ENCODE measurements around the gene RPH3AL.

Gene RPH3AL

DNA sequence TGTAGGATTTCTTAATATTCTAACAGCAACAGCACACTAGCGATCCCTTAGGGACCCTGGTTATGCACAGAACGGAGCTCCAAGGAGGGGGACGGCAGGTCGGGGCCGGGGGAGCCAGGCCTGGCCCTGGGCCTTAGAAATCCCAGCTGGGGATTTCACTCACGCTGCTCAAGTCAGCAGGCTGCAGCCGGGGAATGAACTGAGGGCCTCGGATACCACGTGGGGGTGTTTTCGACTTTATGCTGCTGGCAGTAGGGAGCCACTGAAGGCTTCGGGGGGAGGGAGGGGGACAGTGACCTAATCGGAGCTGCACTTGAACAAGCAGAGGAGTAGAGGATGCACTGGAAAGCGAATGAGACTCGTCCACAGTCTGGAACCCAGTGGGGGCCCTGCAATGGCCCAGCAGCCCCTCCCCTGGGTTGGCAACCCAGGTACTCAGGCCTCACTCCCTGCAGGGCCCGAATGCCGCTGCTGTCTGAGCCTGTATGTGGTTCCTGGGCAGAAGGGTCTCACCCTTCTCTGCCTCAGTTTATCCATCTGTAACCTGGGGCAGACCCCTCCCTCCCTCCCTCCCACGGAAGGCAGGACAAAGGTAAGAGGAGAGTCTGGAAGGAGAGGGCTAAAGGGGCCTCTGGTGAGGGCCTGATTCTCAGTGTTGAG is 53.7 kb downstream of the RPH3AL start:
- no peak for DNase-seq

DNA sequence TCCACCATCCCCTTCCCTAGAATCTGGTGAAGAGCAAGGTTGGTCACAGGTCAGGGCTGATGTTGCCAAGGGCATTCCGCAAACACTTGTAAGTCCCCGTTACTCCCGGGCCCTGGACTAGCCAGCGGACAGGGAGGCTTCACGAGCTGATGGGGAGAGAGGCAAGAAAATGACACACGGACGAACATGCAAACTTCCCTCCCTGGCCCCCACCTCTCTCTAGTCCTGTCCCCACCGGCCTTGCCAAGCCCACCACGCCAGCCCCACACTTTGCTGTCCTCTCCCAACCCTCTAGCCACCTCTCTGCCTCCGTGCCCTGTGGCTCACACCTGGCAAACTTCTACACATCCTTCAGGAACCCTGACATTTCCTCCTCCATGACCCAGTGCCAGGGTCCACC is 54.8 kb downstream of the RPH3AL start:
- DNase-seq: no peak

DNA sequence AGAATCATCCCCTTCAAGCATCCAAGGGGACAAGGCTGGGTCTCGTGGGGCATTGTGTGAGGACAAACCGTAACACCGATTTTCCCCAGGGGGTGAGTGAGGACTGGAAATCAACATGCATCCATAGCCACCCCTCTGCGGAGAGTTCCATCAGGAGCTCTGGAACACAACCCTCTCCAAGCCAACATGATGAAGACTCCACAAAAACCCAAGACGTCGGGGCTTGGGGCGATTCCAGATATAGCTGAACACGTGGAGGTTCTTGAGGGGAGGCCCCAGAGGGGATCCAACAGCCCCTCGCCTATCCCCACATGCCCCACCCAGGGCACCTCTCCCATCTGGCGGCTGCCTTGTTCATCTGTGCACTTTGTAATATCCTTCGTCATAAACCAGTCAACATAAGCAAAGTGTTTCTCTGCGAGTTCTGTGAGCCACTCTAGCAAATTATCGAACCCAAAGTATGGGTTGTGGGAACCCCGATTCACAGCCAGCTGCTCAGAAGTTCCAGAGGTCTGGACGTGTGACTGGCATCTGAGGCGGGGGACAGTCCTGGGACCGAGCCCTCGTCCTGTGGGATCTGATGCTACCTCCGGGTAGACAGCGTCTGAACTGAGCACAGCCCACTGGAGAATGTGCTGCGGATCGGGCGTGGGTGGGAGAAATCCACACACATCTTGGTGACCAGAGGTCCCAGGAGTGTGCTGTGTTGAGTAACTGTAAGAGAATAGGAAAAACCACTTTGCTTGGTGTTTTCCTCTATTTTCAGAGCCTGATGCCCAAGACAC is 55.5 kb downstream of the RPH3AL start:
- no peak for DNase-seq

DNA sequence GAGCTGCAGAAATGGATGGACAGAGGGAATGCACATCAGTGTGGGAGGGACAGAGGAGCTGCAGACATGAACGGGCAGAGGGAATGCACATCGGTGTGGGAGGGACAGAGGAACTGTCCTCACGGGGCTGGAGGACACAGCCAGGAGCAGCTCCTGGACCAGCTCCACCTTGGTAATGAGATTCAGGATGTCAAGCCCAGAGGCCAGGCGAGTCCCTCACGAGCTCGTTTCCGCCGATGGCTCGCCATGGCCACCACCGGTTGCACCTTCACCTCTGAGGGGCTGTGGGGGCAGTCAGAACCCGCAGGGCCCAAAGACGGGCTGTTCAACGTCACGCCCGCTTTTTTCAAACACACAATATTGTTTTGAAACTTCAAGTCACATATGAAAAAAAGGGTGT is 56.2 kb downstream of the RPH3AL start:
- no peak for DNase-seq

DNA sequence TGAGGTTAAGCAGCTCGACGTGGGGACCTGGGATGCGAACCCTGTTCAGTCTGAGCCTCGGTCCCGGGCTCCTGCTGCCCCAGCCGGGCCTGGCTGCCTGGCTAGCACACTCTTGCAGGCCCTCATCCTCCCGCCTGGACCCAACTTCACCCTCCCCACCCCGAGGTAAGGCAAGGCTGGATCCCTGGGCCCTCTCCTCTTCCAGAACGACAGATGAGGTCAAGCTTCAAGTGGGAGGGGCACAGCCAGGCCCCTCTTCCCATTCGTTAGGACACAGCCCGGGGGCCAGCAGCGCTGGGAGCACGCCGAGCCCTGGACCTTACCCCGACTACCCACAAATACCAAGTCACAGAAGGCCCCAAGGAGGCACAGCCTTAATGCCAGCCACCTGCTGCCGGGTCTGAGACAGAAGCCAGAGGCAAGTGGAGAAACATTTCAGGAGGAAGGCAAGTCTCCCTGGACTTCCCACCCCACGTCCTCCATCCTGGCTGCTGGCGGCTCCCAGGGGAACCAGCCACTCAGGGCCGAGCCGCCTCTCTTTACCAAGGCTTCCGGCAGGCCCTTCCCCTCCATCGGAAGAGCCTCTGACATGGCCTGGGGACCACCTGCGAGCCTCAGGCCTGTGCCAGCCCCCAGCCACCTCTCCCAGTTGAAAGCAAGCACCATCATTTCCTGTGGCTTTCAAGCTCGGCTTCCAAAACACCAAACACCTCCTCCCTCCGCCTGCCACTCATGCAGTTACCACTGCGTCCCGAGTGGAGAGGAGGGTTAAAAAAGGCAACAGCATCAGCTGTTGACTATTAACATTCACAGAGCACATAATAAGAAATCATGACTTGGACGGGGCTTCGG is 59.9 kb downstream of the RPH3AL start:
- no peak for DNase-seq

DNA sequence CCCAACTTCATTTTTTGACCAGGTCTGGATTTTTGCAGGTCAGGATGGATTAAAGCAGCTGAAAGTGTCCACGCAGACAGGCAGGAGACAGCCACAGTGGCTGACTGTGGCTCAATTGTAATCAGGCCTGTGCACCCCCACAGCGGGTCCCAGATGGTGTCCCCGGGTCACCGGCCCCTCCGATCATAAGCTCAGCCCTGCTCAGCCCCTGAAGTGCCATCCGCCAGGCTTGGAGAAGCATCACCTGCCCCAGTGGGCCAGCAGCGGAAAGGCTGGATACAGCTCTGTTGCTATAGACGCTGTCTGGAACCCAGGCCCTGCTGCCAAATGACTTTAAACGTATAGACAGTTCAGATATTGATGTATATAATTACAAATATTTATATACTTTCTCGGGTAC is 60.6 kb downstream of the RPH3AL start:
- DNase-seq: no peak

DNA sequence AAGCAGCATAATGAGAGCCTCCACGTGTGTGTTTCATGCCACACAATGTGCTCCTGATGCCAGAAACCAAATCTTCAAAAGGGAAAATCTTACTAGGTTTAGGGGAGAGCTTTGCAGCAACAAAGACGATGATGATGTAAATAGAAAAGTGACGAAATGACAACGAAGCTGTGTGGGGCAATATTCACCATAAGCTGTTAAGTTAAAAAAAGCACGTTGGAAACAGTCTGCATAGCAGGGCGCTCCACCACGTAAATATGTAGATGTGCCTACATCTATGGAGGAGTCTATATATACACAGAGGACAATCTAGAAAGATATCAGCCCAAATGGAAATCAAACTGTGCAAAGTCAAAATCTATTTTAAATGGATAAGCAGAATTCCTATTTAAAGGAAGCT is 61.0 kb downstream of the RPH3AL start:
- no peak for DNase-seq

DNA sequence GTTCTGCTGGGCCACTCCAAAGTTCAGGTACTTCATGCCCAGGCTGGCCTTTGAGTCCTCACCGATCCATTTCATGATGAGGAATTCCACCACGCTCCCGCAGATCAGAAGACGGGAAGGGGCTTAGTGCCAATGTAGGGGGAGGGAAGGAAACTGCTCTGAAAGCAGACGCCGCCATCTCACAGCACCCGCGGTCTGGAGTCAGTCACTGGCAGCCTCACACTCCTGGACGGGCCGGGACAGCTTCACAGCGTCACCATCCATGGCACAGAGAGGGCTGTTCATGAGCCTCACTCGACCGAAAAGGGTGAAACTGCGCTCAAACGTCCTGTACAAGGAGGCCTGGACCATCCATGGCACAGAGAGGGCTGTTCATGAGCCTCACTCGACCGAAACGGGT is 62.0 kb downstream of the RPH3AL start:
- no peak for DNase-seq

DNA sequence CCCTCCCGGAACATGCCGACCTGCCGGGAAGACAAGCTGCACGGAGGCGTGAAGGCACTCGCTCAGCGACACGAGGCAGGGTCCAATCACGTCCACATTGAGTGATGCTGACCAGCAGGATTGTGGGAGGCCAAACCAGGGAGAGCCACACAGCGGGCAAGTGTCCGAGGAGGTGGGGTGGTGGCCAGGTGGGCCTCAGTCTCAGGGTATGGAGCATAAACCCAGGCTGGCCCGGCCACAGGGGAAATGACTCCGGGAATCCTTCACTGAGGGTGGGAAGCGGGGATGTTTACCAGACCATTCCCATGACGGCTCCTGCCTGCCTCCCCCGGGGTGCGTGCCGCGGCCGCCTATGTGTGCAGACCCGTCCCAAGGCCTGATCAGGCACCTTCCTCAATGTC is 62.5 kb downstream of the RPH3AL start:
- no peak for DNase-seq

DNA sequence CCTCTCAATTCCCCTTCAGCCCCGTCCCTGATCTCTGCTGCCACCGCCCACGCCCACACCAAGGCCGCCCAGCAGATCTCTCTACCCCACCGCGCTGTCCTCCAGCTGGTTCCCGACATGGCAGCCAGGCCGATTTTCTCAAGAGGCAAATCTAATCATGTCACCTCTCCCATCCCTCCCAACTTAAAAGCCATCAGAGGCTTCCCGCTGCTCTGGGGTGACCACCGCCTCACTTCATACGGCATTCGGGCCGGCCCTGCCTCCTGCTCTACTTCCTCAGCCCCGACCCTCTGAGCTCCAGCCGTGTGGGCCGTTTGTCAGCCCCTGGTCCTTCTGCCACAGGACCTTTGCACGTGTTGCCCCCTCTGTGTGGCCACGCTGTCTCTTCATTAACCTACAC is 63.2 kb downstream of the RPH3AL start:
- DNase-seq: no peak

DNA sequence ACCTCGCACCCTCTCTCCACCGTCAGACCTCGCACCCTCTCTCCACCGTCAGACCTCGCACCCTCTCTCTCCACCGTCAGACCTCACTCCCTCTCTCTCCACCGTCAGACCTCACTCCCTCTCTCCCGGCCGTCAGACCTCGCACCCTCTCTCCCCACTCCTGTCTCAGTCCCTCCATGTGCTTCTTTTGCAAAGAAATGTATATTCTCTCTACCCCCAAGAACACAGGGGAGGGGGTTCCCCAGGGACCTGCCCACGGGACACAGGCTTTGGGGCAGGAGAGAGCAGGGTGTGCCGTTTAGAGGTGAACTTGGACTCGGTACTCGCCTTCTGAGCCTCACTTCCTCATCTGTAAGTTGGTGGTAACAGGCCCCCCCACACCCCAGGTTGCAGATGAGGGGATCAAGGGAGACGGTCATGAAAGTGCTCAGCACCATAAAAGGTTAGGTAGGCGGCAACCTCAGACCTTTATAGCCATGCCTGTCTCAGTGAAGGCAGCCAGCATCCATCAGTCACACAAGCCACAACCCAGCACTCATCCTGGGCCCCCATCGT is 63.7 kb downstream of the RPH3AL start:
- DNase-seq: no peak

DNA sequence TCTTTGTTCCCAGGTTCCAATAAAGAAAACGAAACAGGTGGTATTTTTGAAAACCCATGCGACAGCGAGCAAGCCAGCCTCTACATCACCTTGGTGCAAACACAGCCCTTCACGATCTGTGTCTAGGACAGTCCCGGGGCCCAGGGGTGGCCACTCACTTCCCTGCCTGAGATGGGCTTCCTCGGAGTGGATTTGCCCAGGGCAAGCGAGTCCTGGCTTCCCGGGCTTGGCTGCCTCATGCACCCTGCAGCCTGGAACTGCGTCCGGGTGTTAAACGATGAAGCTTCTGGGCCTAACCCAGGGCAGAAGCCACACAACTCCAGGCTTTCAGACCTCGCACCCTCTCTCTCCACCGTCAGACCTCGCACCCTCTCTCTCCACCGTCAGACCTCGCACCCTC is 66.0 kb downstream of the RPH3AL start:
- DNase-seq: no peak

DNA sequence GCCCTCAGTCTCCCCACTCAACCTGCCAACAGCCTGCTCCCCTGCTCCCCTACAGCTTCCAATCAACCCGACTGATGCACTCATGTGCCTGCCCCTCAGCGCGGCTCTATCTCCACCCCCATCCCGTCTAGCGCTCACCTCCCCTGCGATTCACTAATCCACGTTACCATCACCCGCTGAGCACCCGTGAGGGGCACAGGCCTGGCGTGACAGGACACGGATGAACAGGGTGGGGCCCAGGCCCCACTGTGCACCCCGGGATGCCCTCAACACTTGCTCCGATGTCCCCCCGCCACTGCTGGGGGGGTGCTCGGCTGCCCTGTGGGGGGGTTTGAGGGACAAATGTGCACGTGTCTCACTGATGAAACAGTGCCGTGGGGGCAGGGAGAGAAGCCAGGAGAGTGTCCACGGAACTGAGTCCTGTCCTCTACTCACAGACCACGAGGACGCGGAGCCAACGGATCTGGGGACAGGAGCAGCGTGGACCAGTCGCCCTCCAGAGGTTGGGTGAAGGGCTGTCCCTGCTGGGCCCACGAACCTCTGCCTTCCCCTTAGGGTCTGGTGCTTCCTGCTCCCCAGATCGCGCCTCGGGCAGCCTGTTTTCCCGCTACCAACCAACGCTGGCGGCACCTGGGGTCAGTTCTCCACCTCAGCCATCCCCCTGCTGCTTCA is 66.7 kb downstream of the RPH3AL start:
- no peak for DNase-seq

DNA sequence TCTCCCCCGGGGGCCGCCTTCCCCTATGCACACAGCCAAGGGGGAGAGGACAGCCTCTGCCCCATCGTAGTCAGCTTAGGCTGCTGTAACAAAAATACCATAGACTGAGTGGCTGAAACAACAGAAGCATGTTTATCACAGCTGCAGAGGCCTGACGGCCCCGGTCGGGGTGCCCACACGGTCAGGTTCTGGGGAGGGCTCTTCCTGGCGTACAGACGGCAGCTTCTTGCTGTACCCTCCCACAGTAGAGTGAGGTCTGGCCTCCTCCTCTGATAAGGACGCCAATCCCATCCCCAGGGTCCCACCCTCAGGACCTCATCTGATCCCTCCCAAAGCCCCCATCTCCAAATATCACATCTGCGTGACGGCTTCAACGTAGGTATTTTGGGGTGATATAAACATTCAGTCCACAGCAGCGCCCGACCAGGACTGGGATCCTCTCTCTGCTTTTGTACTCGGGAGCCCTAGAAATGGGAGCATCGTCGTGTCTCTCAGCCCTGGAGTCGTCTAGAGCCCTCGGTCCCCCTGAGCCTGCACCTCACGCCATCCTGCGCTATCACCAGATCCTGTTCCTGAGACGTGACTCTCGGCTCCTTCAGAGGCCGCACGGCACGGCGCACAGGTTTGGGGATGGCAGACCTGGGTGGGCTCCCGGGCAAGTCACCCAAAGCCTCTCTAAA is 67.8 kb downstream of the RPH3AL start:
- no peak for DNase-seq

DNA sequence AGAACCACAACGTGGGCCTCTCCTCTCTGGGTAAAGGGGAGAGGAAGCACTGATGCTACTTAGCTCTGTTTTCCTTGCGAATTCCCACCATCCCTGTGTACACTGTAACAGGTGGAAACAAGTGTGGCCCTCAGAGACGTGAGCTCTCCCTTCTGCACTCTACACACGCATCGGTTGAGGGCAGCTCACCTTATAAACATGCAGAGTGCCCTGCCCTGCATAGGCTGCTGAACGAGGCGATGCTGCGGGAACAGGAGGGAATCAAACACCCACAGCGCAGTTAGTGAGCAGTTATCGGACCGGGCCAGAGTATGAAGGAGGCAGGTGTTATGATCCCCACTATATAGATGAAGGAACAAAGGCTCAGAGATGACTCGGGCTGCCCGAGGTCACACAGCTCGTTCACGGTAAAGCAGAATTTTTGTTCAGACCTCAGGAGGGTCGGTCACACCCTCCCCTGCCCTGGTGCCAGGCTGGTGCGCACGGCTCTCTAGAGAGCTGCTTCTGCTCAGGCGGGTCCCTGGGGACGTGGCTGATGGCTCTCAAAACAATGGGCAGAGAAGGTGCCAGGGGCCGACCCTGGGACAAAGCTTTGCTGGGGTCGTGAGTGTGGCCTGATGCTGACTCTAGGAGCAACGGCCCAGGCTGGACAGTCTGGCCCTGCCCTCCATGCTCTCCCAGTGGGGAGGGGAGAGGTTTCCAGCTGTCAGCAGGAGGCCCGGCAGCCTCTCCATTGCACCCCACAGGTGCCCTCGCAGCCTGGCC is 68.5 kb downstream of the RPH3AL start:
- DNase-seq: no peak

DNA sequence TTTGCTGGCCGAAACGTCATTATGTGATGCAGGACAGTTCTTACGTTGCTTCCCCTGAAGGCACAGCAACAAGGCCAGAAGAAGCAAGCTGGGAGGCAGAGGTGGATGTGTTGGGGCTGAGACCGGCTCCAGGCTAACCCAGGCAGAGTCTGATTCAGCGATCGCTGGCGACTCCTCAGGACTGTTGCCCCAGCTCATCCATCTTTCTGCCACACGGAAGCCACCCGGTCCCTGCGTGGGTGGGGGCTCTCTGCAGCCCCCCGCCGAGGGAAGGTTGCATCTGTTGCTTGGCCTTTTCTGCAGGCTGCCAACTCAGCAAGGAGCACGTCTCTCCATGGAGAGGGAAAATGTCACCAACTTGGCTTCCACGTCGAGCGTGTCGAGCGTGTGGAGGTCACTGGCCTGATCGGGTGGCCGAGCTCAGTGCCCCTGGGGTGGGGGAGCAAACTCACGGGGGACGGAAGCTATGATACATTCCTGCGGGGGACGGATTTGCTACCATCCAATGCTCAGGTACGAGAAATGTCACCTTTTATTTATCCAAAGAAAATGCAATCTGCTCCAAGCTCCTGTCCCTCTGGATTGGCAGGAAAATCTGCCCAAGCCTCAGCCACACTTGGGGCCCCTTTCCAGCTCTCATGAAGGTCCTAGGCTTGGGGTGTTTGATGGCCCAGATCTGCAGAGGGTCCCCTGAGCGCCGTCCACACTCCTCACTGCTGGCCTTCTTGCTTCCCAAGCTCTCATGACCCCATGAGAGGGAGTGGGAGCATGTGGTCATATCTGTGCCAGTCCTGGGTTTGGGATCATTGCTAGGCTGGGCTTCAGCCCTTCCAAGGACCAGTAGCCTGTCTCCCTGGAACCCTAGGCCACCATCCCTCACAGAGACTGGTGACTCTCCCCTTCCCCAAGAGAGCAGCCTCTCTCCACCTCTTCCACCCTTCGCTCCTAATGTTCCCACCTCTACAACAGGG is 69.4 kb downstream of the RPH3AL start:
- no peak for DNase-seq

DNA sequence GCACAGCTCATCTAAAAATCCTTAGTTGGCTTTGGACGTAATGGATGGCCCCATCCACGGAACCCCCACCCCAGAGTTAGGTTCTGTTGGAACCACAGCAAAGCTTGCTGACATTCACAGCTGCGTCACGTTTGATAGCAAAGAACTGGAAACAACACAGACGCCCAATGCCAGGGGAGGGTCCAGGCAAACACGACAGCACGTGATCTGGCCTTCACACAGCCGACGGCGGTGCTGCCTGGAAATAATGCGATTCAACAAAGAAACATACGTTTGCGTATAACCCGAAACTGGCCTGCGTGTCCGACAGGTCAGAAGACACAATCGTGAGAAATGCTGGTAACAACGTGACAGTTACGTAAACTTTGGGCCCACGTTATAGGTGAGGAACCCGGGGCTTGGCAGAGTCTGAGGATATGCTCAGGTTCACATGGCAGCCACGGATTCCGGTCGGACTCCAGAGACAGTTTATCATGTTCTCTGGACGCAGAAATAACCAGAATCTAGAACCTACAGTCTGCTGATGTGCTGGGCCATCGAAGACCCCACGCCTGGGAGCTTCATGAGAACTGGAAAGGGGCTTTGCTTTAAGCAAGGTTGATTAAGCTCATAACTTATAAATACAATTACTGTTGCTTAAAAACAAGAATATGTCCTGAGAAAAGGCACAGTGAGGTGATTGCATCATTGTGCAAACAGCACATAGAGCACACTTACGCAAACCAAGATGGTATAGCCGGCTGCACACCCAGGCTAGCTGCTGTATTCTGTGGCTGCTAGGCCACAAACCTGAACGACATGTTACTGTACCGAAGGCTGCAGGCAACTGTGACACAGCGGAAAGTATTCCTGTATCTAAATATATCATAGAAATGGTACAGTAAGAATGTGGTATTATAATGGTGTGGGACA is 70.4 kb downstream of the RPH3AL start:
- DNase-seq: no peak

DNA sequence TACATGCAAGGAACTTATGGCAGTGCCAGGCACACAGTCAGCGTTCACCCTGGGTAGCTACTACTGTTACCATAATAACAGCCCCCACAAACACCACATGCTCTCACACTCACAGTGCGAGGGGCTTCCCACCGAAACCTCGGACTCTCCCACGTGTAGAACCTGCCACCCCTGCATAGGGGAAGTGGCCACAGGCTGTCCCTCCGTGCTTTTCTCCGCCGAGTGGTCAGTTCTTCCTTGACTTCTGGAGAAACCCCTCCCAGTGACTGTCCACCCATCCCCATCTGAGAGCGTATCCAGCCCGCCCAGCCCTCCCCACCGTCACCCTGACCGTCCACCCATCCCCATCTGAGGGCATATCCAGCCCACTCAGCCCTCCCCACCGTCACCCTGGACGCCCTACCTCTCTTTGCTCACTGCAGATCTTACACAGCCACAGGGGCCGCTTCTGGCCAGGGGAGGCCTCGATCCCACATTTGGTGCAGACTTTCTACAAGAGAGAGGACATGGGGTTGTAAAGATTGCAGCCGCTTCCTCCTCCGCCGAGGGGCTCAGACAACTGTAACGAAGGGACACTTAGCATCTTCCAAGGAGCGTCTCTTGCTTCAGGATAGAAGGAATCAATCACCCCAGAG is 71.1 kb downstream of the RPH3AL start:
- no peak for DNase-seq

DNA sequence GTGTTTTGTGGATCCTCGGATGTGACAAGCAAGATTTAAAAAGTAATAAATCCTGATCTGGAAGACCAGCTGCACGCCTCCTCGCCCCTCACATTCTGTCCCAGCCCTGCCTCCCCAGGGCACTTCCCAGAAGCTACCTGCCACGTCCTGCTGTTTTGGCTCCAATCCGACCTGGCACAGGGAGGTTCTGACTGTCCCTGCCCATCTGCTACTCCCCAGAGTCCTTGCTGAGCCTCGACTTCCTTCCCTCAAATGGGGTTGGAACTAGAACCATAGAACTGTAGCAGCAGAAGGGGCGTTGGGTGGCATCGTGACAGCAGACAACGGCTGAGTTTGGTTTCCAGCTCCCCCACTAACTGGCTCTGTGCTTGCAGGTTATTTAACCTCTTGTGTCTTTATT is 71.7 kb downstream of the RPH3AL start:
- no peak for DNase-seq

Data from activated CD4-positive, alpha-beta T cell treated with anti-CD3 and anti-CD28 coated beads for 1 hour (primary cell).